Measurements from ENCODE around the gene PROSER2.
A peak's percentile ranks its signal among the peaks of the same experiment; 100 is the strongest.

- TF ChIP-seq, protein P1, sequence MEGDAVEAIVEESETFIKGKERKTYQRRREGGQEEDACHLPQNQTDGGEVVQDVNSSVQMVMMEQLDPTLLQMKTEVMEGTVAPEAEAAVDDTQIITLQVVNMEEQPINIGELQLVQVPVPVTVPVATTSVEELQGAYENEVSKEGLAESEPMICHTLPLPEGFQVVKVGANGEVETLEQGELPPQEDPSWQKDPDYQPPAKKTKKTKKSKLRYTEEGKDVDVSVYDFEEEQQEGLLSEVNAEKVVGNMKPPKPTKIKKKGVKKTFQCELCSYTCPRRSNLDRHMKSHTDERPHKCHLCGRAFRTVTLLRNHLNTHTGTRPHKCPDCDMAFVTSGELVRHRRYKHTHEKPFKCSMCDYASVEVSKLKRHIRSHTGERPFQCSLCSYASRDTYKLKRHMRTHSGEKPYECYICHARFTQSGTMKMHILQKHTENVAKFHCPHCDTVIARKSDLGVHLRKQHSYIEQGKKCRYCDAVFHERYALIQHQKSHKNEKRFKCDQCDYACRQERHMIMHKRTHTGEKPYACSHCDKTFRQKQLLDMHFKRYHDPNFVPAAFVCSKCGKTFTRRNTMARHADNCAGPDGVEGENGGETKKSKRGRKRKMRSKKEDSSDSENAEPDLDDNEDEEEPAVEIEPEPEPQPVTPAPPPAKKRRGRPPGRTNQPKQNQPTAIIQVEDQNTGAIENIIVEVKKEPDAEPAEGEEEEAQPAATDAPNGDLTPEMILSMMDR (IDR thresholded peaks at IDR 0.05 in 8 of 11, conservative IDR thresholded peaks at IDR 0.05 in 3 of 11): peak in 1 of 11 experiments; percentile 11
- no peak for TF ChIP-seq POLR2AphosphoS5 (IDR thresholded peaks at IDR 0.05)
- no peak for TF ChIP-seq POLR2A (IDR thresholded peaks at IDR 0.05)
These were observed 51.7 kb downstream of the PROSER2 start for GRCh38 chr10:11874568-11875493.

Measured in spleen (tissue), 7 donors.